Islet of Langerhans (tissue), 1 donor: ENCODE results near the gene ASGR1.

ENCODE experiments used
- FAIRE-seq: peaks from one replicate; lab custom pipeline; 2011; peaks lifted over from hg19 to GRCh38; lab: Jason Lieb, UNC

ASGR1 gene

GRCh38 chr17:7216242-7217112, 37.3 kb upstream of the ASGR1 start:
- FAIRE-seq: no peak

- no peak for FAIRE-seq
Measured at GRCh38 chr17:7215652-7216180, 36.5 kb upstream of the ASGR1 start.

- peak; percentile 64 for FAIRE-seq
Measured at GRCh38 chr17:7215136-7215638, 36.0 kb upstream of the ASGR1 start.

- no peak for FAIRE-seq
Measured at GRCh38 chr17:7214300-7215135, 35.3 kb upstream of the ASGR1 start.

GRCh38 chr17:7213895-7214299, 34.7 kb upstream of the ASGR1 start:
- peak; percentile 45 for FAIRE-seq

GRCh38 chr17:7211491-7212273, 32.5 kb upstream of the ASGR1 start:
- no peak for FAIRE-seq

GRCh38 chr17:7208754-7209460, 29.7 kb upstream of the ASGR1 start:
- FAIRE-seq: no peak

- FAIRE-seq: no peak
Measured at GRCh38 chr17:7208027-7208571, 28.9 kb upstream of the ASGR1 start.

- FAIRE-seq: no peak
Measured at GRCh38 chr17:7207120-7208001, 28.2 kb upstream of the ASGR1 start.

GRCh38 chr17:7205561-7205960, 26.4 kb upstream of the ASGR1 start:
- no peak for FAIRE-seq

- peak; percentile 27 for FAIRE-seq
Measured at GRCh38 chr17:7204828-7205461, 25.8 kb upstream of the ASGR1 start.

- no peak for FAIRE-seq
Measured at GRCh38 chr17:7204336-7204735, 25.2 kb upstream of the ASGR1 start.

GRCh38 chr17:7203391-7203790, 24.2 kb upstream of the ASGR1 start:
- FAIRE-seq: no peak

- no peak for FAIRE-seq
Measured at GRCh38 chr17:7196651-7197401, 17.7 kb upstream of the ASGR1 start.

- FAIRE-seq: no peak
Measured at GRCh38 chr17:7195971-7196370, 16.8 kb upstream of the ASGR1 start.

- no peak for FAIRE-seq
Measured at GRCh38 chr17:7192271-7192937, 13.2 kb upstream of the ASGR1 start.

- no peak for FAIRE-seq
Measured at GRCh38 chr17:7191571-7192270, 12.6 kb upstream of the ASGR1 start.

GRCh38 chr17:7191069-7191468, 11.9 kb upstream of the ASGR1 start:
- no peak for FAIRE-seq
